ENCODE results near the gene NELL1.

DNA sequence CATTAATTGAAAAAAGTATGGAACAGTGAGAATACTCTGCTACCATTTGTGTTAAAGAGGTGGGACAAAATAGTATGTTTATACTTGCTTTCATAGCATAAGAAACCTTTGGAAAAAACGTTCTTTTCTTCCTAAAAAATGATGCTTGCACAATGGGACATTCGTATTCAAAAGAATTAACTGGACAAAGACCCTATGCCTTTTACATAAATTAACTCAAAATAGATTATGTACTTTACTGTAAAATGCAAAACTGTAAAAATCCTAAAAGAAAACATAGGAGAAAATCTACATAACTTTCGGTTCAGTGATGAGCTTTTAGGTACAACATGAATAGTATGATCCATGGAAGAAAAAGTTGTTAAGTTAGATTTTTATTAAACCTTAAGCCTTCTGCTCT is 166.2 kb downstream of the NELL1 start:
- TF ChIP-seq CTCF (IDR thresholded peaks at IDR 0.05; ENCODE audit: low read depth, low read length, poor library complexity, severe bottlenecking), result no peak
- TF ChIP-seq EZH2phosphoT487 (IDR thresholded peaks at IDR 0.05; ENCODE audit: borderline replicate concordance, low read length), result no peak
